ENCODE measurements around the gene ZDHHC16. TPM values are rescaled to one million over a fixed set of nuclear protein-coding genes. Genes with fewer than 3 reads are reported as not detected.

ZDHHC16 gene
- total RNA-seq, 1 experiment from 2014 or later = 51.7 TPM

Other genes with a start within 250 kb of the ZDHHC16 start
- gene ARHGAP19, start 153.5 kb upstream of the ZDHHC16 start, total RNA-seq (2014; rRNA removed; shearing (Covaris generic)) = 5.8 and 6.0 TPM in 2 replicates
- gene FRAT1, start 126.9 kb upstream of the ZDHHC16 start, total RNA-seq (2014; rRNA removed; shearing (Covaris generic)) = 0.60 and 1.7 TPM in 2 replicates
- 3.1 and 4.8 TPM in 2 replicates for gene FRAT2, start 111.4 kb upstream of the ZDHHC16 start, total RNA-seq (2014; rRNA removed; shearing (Covaris generic))
- 13.4 and 15.4 TPM in 2 replicates for gene RRP12, start 44.8 kb upstream of the ZDHHC16 start, total RNA-seq (2014; rRNA removed; shearing (Covaris generic))
- 1,010 and 1,184 TPM in 2 replicates for gene PGAM1, start 20.0 kb upstream of the ZDHHC16 start, total RNA-seq (2014; rRNA removed; shearing (Covaris generic))
- gene EXOSC1, start 169 bp upstream of the ZDHHC16 start, total RNA-seq (2014; rRNA removed; shearing (Covaris generic)) = 55.6 and 61.5 TPM in 2 replicates
- 73.9 and 87.0 TPM in 2 replicates for gene MMS19, start 52.2 kb downstream of the ZDHHC16 start, total RNA-seq (2014; rRNA removed; shearing (Covaris generic))
- gene UBTD1, start 52.7 kb downstream of the ZDHHC16 start, total RNA-seq (2014; rRNA removed; shearing (Covaris generic)) = 16.8 and 18.5 TPM in 2 replicates
- gene ANKRD2, start 126.6 kb downstream of the ZDHHC16 start, total RNA-seq (2014; rRNA removed; shearing (Covaris generic)) = not detected in 2 replicates
- 0.24 and 0.78 TPM in 2 replicates for gene HOGA1, start 138.2 kb downstream of the ZDHHC16 start, total RNA-seq (2014; rRNA removed; shearing (Covaris generic))
- 0.10 TPM in 1 of 2 replicates, not detected in the other for gene C10orf62, start 143.5 kb downstream of the ZDHHC16 start, total RNA-seq (2014; rRNA removed; shearing (Covaris generic))
- 2.2 and 3.7 TPM in 2 replicates for gene MORN4, start 187.3 kb downstream of the ZDHHC16 start, total RNA-seq (2014; rRNA removed; shearing (Covaris generic))
- 10.4 and 10.6 TPM in 2 replicates for gene PI4K2A, start 194.5 kb downstream of the ZDHHC16 start, total RNA-seq (2014; rRNA removed; shearing (Covaris generic))
- gene AVPI1, start 241.1 kb downstream of the ZDHHC16 start, total RNA-seq (2014; rRNA removed; shearing (Covaris generic)) = 7.6 and 13.2 TPM in 2 replicates

All from RPMI7951 (cell line).